Suprapubic skin (tissue), 4 donors: ENCODE measurements around the gene NFU1. TPM values are rescaled to one million over a fixed set of nuclear protein-coding genes. Genes with fewer than 3 reads are reported as not detected.
"Not testable (repeated sequence)": the region's sequence is repeated elsewhere in the genome, so short reads cannot be mapped to it uniquely, and the experiment has no call there.

ENCODE experiments used
- DNase-seq, 2 donors: peaks; one replicate each; pipeline ENCODE4 v3.0.0-alpha.2; 2019; ENCODE audit warnings: low spot score in 2 of 2
- H3K27ac ChIP-seq: fragments of 200-600 bp; sonication (generic); one replicate; pipeline ENCODE4 v1.5.1; 2019
- H3K27me3 ChIP-seq: fragments of 200-600 bp; sonication (generic); one replicate; pipeline ENCODE4 v1.5.1; 2019
- H3K36me3 ChIP-seq: fragments of 200-600 bp; sonication (generic); one replicate; pipeline ENCODE4 v1.5.1; 2019
- H3K4me1 ChIP-seq: fragments of 200-600 bp; sonication (generic); one replicate; pipeline ENCODE4 v1.5.1; 2019
- H3K4me3 ChIP-seq: fragments of 200-600 bp; sonication (generic); one replicate; pipeline ENCODE4 v1.5.1; 2019; ENCODE audit warnings: mild to moderate bottlenecking
- H3K9me3 ChIP-seq: fragments of 200-600 bp; sonication (generic); one replicate; pipeline ENCODE4 v1.5.1; 2019
- CTCF ChIP-seq, 2 donors: fragments of 200-600 bp in 1 of 2; fragments of 450-650 bp in 1 of 2; sonication (generic) in 1 of 2; IDR thresholded peaks; one replicate each; pipeline ENCODE4 v1.5.1; 2016 to 2019; ENCODE audit warnings: antibody characterized with exemption in 2 of 2, mild to moderate bottlenecking in 1 of 2, moderate library complexity in 1 of 2
- EP300 ChIP-seq: sonication (generic); formaldehyde crosslinking; IDR thresholded peaks from one replicate; pipeline ENCODE4 v1.6.1; 2017; ENCODE audit warnings: antibody characterized with exemption
- POLR2A ChIP-seq, 2 donors: fragments of 450-650 bp; IDR thresholded peaks; one replicate each; pipeline ENCODE4 v1.6.1; 2017; ENCODE audit warnings: antibody characterized with exemption in 2 of 2, mild to moderate bottlenecking in 2 of 2, moderate library complexity in 2 of 2
- POLR2AphosphoS5 ChIP-seq, 3 donors: sonication (generic); formaldehyde crosslinking; IDR thresholded peaks; one replicate each; pipeline ENCODE4 v1.6.1; 2017; ENCODE audit warnings: antibody characterized with exemption in 3 of 3
- WGBS: methylation state at CpG from one replicate; pipeline ENCODE4 v1.1.5; 2018; 5-methylcytosine and 5-hydroxymethylcytosine counted together
- total RNA-seq, 4 donors: library from RNA; depleted of rRNA; stranded (reverse); fragments of >200 nt; gene quantifications; one replicate each; pipeline ENCODE4 v1.1.0, GENCODE V29; 2016

Gene NFU1
- total RNA-seq, 4 donors from 2014 or later = 18.0 to 27.8 (median 22.8) TPM

DNA sequence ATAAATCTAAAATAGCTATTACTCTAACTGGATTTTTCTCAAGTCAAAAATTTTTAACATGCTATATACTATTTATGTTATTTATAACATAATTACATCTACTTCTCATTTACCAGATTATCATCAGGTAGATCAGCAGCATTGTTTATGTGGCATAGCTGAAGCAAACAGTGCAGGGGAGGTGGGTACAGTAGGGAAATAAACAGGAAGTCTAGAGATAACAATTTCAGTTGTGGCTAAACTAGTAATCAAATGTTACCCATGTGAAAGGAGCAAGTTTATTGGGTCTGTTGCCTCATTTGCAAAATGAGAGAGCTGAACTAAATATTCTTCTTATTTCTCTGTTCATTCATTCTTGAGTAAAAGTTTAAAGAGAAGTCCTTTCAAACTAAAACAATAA, 77.9 kb downstream of the NFU1 start:
- no peak overlapping the region for H3K27ac ChIP-seq
- no peaks in the 10 kb centered on the region for H3K4me1 ChIP-seq
- TF ChIP-seq POLR2A (IDR thresholded peaks at IDR 0.05) (no peak), EP300 (no peak), CTCF (IDR thresholded peaks at IDR 0.05) (no peak), POLR2AphosphoS5 (IDR thresholded peaks at IDR 0.05) (no peak)
- DNase-seq = no peak
- peaks cover 97% of the 10 kb centered on the region for H3K36me3 ChIP-seq
- no peaks in the 10 kb centered on the region for H3K9me3 ChIP-seq
- H3K27me3 ChIP-seq = no peaks in the 10 kb centered on the region
- H3K4me3 ChIP-seq = no peak overlapping the region

DNA sequence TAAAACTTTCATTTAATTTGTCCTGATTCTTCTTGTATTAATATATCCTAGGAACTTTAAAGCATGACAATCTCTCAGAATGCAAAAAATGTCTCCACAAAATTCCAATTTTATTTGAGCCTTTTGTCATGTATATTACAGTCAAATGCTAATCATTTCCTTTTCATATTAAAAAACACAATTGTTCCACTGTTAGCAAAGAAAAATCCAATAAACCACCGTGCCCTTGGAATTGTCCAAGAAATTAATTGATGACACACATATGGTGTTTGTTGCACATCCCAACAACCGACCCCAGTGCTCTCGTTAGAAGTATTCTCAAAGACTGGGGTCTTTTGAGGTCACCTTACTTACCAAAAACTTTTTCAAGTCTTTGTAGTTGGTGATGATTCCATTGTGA, 78.3 kb downstream of the NFU1 start:
- WGBS = 63% methylated on average over 3 of the region's 3 CpGs
- no peaks in the 10 kb centered on the region for H3K4me1 ChIP-seq
- no peaks in the 10 kb centered on the region for H3K9me3 ChIP-seq
- H3K36me3 ChIP-seq = peaks cover 99% of the 10 kb centered on the region
- no peak for DNase-seq
- H3K27ac ChIP-seq = no peak overlapping the region
- no peaks in the 10 kb centered on the region for H3K27me3 ChIP-seq
- no peak overlapping the region for H3K4me3 ChIP-seq
- TF ChIP-seq POLR2A (IDR thresholded peaks at IDR 0.05) = no peak
- no peak for TF ChIP-seq POLR2AphosphoS5 (IDR thresholded peaks at IDR 0.05)
- no peak for TF ChIP-seq EP300
- no peak for TF ChIP-seq CTCF (IDR thresholded peaks at IDR 0.05)

- Histone ChIP-seq H3K36me3 (peaks cover 95% of the 10 kb centered on the region), H3K9me3 (no peaks in the 10 kb centered on the region), H3K4me1 (no peaks in the 10 kb centered on the region), H3K27ac (no peak overlapping the region), H3K27me3 (no peaks in the 10 kb centered on the region), H3K4me3 (no peak overlapping the region)
- no peak for DNase-seq
- WGBS = 92% methylated on average over 5 of the region's 5 CpGs
- TF ChIP-seq POLR2AphosphoS5 (IDR thresholded peaks at IDR 0.05) (no peak), EP300 (no peak), CTCF (IDR thresholded peaks at IDR 0.05) (no peak), POLR2A (IDR thresholded peaks at IDR 0.05) (no peak)
These were observed 80.8 kb downstream of the NFU1 start for GRCh38 chr2:69356471-69356870.

- WGBS = 87% methylated on average over 3 of the region's 3 CpGs
- DNase-seq, H3K9me3 ChIP-seq, H3K27ac ChIP-seq, H3K27me3 ChIP-seq, H3K4me3 ChIP-seq, H3K4me1 ChIP-seq: not testable (repeated sequence)
- H3K36me3 ChIP-seq = peaks cover 87% of the 10 kb centered on the region
These were observed 82.3 kb downstream of the NFU1 start for GRCh38 chr2:69354976-69355375.

DNA sequence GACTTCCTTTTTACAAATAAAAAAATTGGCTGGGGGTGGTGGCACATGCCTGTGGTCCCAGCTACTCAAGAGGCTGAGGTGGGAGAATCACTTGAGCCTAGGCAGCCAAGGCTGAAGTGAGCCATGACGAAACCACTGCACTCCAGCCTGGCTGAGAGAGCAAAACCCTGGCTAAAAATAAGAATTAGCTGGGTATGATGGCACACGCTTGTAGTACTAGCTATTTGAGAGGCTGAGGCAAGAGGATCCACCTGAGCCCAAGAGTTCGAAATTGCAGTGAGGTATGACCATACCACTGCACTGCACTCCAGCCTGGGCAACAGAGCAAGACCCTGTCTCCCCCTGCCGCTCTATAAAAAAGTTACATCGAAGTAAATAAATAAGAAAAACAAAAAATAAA, 83.9 kb downstream of the NFU1 start:
- no peak overlapping the region for H3K27ac ChIP-seq
- no peaks in the 10 kb centered on the region for H3K4me1 ChIP-seq
- no peaks in the 10 kb centered on the region for H3K9me3 ChIP-seq
- TF ChIP-seq CTCF (IDR thresholded peaks at IDR 0.05) (no peak), POLR2AphosphoS5 (IDR thresholded peaks at IDR 0.05) (no peak), POLR2A (IDR thresholded peaks at IDR 0.05) (no peak), EP300 (no peak)
- WGBS = 93% methylated on average over 5 of the region's 5 CpGs
- no peak for DNase-seq
- H3K36me3 ChIP-seq = peaks cover 87% of the 10 kb centered on the region
- H3K4me3 ChIP-seq = no peak overlapping the region
- no peaks in the 10 kb centered on the region for H3K27me3 ChIP-seq

GRCh38 chr2:69348781-69349180, 88.5 kb downstream of the NFU1 start:
- no peaks in the 10 kb centered on the region for H3K27me3 ChIP-seq
- H3K9me3 ChIP-seq = no peaks in the 10 kb centered on the region
- DNase-seq = no peak
- no peak overlapping the region for H3K27ac ChIP-seq
- WGBS = 95% methylated on average over 1 of the region's 1 CpG
- no peak overlapping the region for H3K4me3 ChIP-seq
- TF ChIP-seq EP300 (no peak), POLR2A (IDR thresholded peaks at IDR 0.05) (no peak), POLR2AphosphoS5 (IDR thresholded peaks at IDR 0.05) (no peak), CTCF (IDR thresholded peaks at IDR 0.05) (no peak)
- peaks cover 84% of the 10 kb centered on the region for H3K36me3 ChIP-seq
- H3K4me1 ChIP-seq = no peaks in the 10 kb centered on the region
